GM23338 (cell line): ENCODE results near the gene OTUD4. TPM values are rescaled to one million over a fixed set of nuclear protein-coding genes. Genes with fewer than 3 reads are reported as not detected.

Experiments used
- ATAC-seq: fragments of 200-7000 bp; cut with Tn5 transposase; 3 replicates; pipeline ENCODE4 v1.9.1; 2020
- DNase-seq: peaks from one replicate; pipeline ENCODE4 v3.0.0-alpha.2; 2015; ENCODE audit warnings: low spot score
- H2AFZ ChIP-seq: fragments of 200-600 bp; sonication (generic); 2 replicates; pipeline ENCODE4 v1.8.0; 2016; ENCODE audit warnings: antibody characterized with exemption, mild to moderate bottlenecking, moderate library complexity
- H3F3A ChIP-seq: fragments of 200-600 bp; sonication (generic); replicated peaks from 2 replicates; pipeline ENCODE4 v1.8.0; 2017; ENCODE audit warnings: antibody characterized with exemption, mixed run types, low read depth
- H3K27ac ChIP-seq: fragments of 200-600 bp; sonication (generic); 2 replicates; pipeline ENCODE4 v1.6.1; 2016; ENCODE audit warnings: low read depth
- H3K27me3 ChIP-seq: fragments of 200-600 bp; sonication (generic); 2 replicates; pipeline ENCODE4 v1.8.0; 2016; ENCODE audit warnings: mild to moderate bottlenecking, mixed run types, moderate library complexity; ENCODE audit not compliant: insufficient read depth
- H3K36me3 ChIP-seq: fragments of 200-600 bp; sonication (generic); 2 replicates; pipeline ENCODE4 v1.8.0; 2016; ENCODE audit warnings: mild to moderate bottlenecking; ENCODE audit not compliant: insufficient read depth
- H3K4me1 ChIP-seq: fragments of 200-600 bp; sonication (generic); 2 replicates; pipeline ENCODE4 v1.8.0; 2016; ENCODE audit warnings: mild to moderate bottlenecking, moderate library complexity; ENCODE audit not compliant: insufficient read depth
- H3K4me2 ChIP-seq: fragments of 200-600 bp; sonication (generic); 2 replicates; pipeline ENCODE4 v1.7.1; 2017; ENCODE audit warnings: mixed run types
- H3K4me3 ChIP-seq: fragments of 200-600 bp; sonication (generic); 2 replicates; pipeline ENCODE4 v1.6.1; 2016; ENCODE audit warnings: mixed run types
- H3K79me2 ChIP-seq: fragments of 200-600 bp; sonication (generic); replicated peaks from 2 replicates; pipeline ENCODE4 v1.8.0; 2017; ENCODE audit warnings: mild to moderate bottlenecking; ENCODE audit not compliant: insufficient read depth
- H3K9me2 ChIP-seq: fragments of 200-600 bp; sonication (generic); 2 replicates; pipeline ENCODE4 v1.8.0; 2017; ENCODE audit not compliant: insufficient read depth
- H4K20me1 ChIP-seq: fragments of 200-600 bp; sonication (generic); replicated peaks from 2 replicates; pipeline ENCODE4 v1.8.0; 2017; ENCODE audit warnings: mild to moderate bottlenecking; ENCODE audit not compliant: insufficient read depth
- H3K27ac Mint-ChIP-seq: 2 replicates; pipeline ENCODE4 v1.8.0; 2020; ENCODE audit warnings: inconsistent platforms, mild to moderate bottlenecking, moderate library complexity, mixed read lengths
- H3K27me3 Mint-ChIP-seq: 3 replicates; pipeline ENCODE4 v1.8.0; 2022; ENCODE audit warnings: low read depth, mild to moderate bottlenecking, moderate library complexity, mixed read lengths, inconsistent platforms; ENCODE audit not compliant: insufficient read depth, poor library complexity
- H3K36me3 Mint-ChIP-seq: 3 replicates; pipeline ENCODE4 v1.8.0; 2021; ENCODE audit warnings: low read depth, mild to moderate bottlenecking, inconsistent platforms, moderate library complexity, mixed read lengths
- H3K4me1 Mint-ChIP-seq: 3 replicates; pipeline ENCODE4 v1.8.0; 2020; ENCODE audit warnings: mild to moderate bottlenecking, inconsistent platforms, mixed read lengths
- H3K4me3 Mint-ChIP-seq: 3 replicates; pipeline ENCODE4 v1.8.0; 2021; ENCODE audit warnings: moderate library complexity, mild to moderate bottlenecking, inconsistent platforms, mixed read lengths
- H3K9me3 Mint-ChIP-seq: 3 replicates; pipeline ENCODE4 v1.8.0; 2020; ENCODE audit warnings: moderate library complexity, mild to moderate bottlenecking, inconsistent platforms, mixed read lengths
- CREB1 ChIP-seq: fragments of 250-450 bp; sonication (Bioruptor Pico); IDR thresholded peaks from 2 replicates; pipeline ENCODE4 v1.5.0; 2020; ENCODE audit warnings: low read depth, mild to moderate bottlenecking, moderate library complexity
- EZH2 ChIP-seq: fragments of 200-600 bp; sonication (generic); IDR thresholded peaks from one replicate; pipeline ENCODE4 v1.8.0; 2017; ENCODE audit warnings: antibody characterized with exemption, mild to moderate bottlenecking, low read depth; ENCODE audit not compliant: unreplicated experiment
- EZH2phosphoT487 ChIP-seq: fragments of 200-600 bp; sonication (generic); IDR thresholded peaks from one replicate; pipeline ENCODE4 v1.8.1; 2018; ENCODE audit warnings: antibody characterized with exemption; ENCODE audit not compliant: unreplicated experiment
- JUNB ChIP-seq: IDR thresholded peaks from one replicate; pipeline ENCODE4 v1.6.1; 2016; ENCODE audit warnings: antibody characterized with exemption; ENCODE audit not compliant: unreplicated experiment
- NANOG ChIP-seq: IDR thresholded peaks from 2 replicates; pipeline ENCODE4 v1.6.1; 2016; ENCODE audit warnings: antibody characterized with exemption, borderline replicate concordance
- POLR2AphosphoS5 ChIP-seq: IDR thresholded peaks from 2 replicates; pipeline ENCODE4 v1.6.1; 2016; ENCODE audit warnings: antibody characterized with exemption, low read depth
- REST ChIP-seq: IDR thresholded peaks from one replicate; pipeline ENCODE4 v1.6.1; 2018; ENCODE audit warnings: antibody characterized with exemption; ENCODE audit not compliant: unreplicated experiment
- STAT1 ChIP-seq: IDR thresholded peaks from one replicate; pipeline ENCODE4 v1.6.1; 2016; ENCODE audit warnings: antibody characterized with exemption; ENCODE audit not compliant: unreplicated experiment
- ZNF114 ChIP-seq: fragments of 250-450 bp; sonication (Bioruptor Pico); IDR thresholded peaks from 2 replicates; pipeline ENCODE4 v1.5.0; 2020; ENCODE audit warnings: mild to moderate bottlenecking, moderate library complexity
- ZNF331 ChIP-seq: fragments of 250-450 bp; sonication (Bioruptor Pico); IDR thresholded peaks from 2 replicates; pipeline ENCODE4 v1.5.0; 2020; ENCODE audit warnings: low read depth, mild to moderate bottlenecking, moderate library complexity
- ZNF462 ChIP-seq: fragments of 250-450 bp; sonication (Bioruptor Pico); IDR thresholded peaks from 2 replicates; pipeline ENCODE4 v1.5.0; 2020; ENCODE audit warnings: mild to moderate bottlenecking, moderate library complexity
- polyA plus RNA-seq: library from polyadenylated mRNA; unstranded; fragments of >200 nt; fragmentation: Nextera tagmentation; extraction: Ambion mirVana; gene quantifications from 2 replicates; pipeline ENCODE4 v1.2.1, GENCODE V29; 2016
- total RNA-seq: library from RNA; depleted of rRNA; stranded (reverse); fragments of >200 nt; shearing (Covaris generic); gene quantifications from 2 replicates; pipeline ENCODE4 v1.2.3, GENCODE V29; 2014
- TF ChIP-seq, protein P1 (sequence below): IDR thresholded peaks from 2 replicates; pipeline ENCODE4 v1.6.1; 2016; ENCODE audit warnings: antibody characterized with exemption
- TF ChIP-seq, protein P2 (sequence below), 2 experiments: fragments of 200-600 bp in 1 of 2; sonication (generic) in 1 of 2; conservative IDR thresholded peaks; 2 replicates each; pipeline versions ENCODE4 v1.5.1 to v1.6.1; 2016 to 2017; ENCODE audit warnings: antibody characterized with exemption in 2 of 2, low read depth in 2 of 2, mild to moderate bottlenecking in 2 of 2, moderate library complexity in 1 of 2

OTUD4 gene
- total and polyA plus RNA-seq, 2 experiments from 2014 or later: 17.9 to 53.2 TPM

DNA sequence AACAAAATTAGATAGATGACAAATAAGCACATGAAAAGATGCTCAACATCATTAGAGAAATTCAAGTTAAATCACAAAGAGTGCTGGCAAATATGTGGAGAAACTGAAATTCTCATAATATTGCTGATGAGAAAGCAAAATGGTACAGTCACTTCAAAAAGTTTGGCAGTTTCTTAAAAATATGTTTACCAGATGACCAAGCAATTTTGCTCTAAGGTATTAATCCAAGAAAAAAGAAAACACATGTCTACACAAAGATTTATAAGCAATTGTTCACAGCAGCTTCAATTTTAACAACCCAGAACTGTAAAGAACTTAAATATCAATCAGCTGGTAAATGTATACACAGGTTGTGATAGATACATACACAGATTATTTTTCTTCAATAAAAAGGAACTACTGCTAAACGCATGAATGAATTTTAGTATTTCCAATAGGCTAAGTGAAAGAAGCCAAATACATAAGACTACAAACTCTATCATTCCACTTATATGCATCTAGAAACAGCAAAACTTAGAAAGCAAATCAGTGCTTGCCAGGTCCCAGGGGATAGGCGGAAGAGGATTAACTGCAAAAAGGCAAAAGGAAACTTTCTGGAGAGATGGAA is 11.7 kb downstream of the OTUD4 start:
- Histone ChIP-seq H3F3A (no peaks in the 10 kb centered on the region), H3K4me1 (no peaks in the 10 kb centered on the region), H3K4me3 (no peak overlapping the region), H3K9me2 (no peaks in the 10 kb centered on the region), H3K27me3 (no peaks in the 10 kb centered on the region), H2AFZ (no peak overlapping the region), H3K36me3 (peaks cover 19% of the 10 kb centered on the region; the same call in 1 of the 2 replicates), H3K79me2 (peaks cover 76% of the 10 kb centered on the region), H4K20me1 (peaks cover 24% of the 10 kb centered on the region), H3K27ac (no peak overlapping the region), H3K4me2 (no peak overlapping the region)
- no peaks in the 10 kb centered on the region for H3K4me1 Mint-ChIP-seq
- H3K9me3 Mint-ChIP-seq: no peaks in the 10 kb centered on the region
- no peak overlapping the region for H3K4me3 Mint-ChIP-seq
- H3K27me3 Mint-ChIP-seq: no peaks in the 10 kb centered on the region
- ATAC-seq (no peak), DNase-seq (no peak)
- no peak overlapping the region for H3K27ac Mint-ChIP-seq
- peaks cover 41% of the 10 kb centered on the region for H3K36me3 Mint-ChIP-seq
- TF ChIP-seq ZNF462 (CRISPR knock-in tag) (no peak), ZNF114 (CRISPR knock-in tag) (no peak), CREB1 (CRISPR knock-in tag) (no peak), JUNB (no peak), EZH2 (no peak), REST (no peak), STAT1 (no peak), EZH2phosphoT487 (no peak), NANOG (no peak), ZNF331 (CRISPR knock-in tag) (no peak), POLR2AphosphoS5 (no peak)
- TF ChIP-seq, protein P1, sequence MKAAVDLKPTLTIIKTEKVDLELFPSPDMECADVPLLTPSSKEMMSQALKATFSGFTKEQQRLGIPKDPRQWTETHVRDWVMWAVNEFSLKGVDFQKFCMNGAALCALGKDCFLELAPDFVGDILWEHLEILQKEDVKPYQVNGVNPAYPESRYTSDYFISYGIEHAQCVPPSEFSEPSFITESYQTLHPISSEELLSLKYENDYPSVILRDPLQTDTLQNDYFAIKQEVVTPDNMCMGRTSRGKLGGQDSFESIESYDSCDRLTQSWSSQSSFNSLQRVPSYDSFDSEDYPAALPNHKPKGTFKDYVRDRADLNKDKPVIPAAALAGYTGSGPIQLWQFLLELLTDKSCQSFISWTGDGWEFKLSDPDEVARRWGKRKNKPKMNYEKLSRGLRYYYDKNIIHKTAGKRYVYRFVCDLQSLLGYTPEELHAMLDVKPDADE: no peak
- TF ChIP-seq, protein P2, sequence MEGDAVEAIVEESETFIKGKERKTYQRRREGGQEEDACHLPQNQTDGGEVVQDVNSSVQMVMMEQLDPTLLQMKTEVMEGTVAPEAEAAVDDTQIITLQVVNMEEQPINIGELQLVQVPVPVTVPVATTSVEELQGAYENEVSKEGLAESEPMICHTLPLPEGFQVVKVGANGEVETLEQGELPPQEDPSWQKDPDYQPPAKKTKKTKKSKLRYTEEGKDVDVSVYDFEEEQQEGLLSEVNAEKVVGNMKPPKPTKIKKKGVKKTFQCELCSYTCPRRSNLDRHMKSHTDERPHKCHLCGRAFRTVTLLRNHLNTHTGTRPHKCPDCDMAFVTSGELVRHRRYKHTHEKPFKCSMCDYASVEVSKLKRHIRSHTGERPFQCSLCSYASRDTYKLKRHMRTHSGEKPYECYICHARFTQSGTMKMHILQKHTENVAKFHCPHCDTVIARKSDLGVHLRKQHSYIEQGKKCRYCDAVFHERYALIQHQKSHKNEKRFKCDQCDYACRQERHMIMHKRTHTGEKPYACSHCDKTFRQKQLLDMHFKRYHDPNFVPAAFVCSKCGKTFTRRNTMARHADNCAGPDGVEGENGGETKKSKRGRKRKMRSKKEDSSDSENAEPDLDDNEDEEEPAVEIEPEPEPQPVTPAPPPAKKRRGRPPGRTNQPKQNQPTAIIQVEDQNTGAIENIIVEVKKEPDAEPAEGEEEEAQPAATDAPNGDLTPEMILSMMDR (conservative IDR thresholded peaks at IDR 0.05; ENCODE audit: low read depth in 2 of 2): no peak
